HG03565 (cell line): ENCODE data around the gene CCDC28A.
"Not testable (repeated sequence)": the region's sequence is repeated elsewhere in the genome, so short reads cannot be mapped to it uniquely, and the experiment has no call there.

Experiments
- ATAC-seq: cut with Tn5 transposase; IDR thresholded peaks from one replicate; pipeline ENCODE4 v1.9.1; 2021; ENCODE audit warnings: mild to moderate bottlenecking, moderate library complexity; ENCODE audit not compliant: unreplicated experiment

Gene CCDC28A

DNA sequence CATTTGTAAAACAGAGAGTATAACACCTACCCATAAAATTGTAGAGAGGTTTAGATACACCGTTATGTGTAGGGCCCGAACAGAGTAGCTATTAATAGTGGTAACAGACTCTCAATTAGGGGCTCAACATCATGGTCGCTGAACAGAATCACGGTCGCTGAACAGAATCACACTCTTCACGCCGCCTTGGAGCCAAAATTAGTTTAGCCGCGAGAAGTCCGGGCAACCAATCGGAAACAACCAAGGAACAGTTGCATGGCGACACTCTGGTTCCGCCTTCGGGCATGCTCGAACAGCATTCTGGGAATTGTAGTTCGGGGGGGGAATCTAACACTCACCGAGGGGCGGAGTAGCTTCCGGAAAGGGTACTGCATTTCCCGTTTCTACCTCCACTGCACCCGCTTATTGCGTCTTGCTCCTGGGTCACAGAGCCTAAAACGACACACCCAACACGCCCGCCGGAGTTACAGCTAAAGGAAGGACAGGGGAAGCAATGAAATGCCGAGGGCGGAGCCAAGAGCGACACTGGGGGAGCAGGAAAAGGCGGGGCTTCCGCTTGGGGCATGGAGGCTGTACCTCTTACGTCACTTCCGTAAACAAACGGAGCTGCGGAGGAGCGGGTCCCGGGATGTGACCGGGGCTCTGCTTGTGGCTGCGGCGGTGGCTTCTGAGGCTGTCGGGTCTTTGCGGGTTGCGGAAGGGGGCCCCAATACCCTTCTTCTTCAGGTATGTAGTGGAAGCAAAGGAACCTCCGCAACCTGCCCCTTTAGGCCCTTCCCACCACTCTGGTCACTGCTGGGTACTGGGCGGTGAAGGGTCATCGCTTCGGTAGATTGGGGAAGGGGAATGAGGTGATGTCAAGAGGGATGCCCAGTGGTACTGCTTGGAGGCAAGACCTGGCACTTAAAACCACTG is at the start of gene CCDC28A:
Gene CCDC28A, plus strand, starts transcription at position 593 of the 915 bp plus-strand sequence. CDS start 2,352 bp downstream, outside the sequence.
- peak; percentile 77 for ATAC-seq

DNA sequence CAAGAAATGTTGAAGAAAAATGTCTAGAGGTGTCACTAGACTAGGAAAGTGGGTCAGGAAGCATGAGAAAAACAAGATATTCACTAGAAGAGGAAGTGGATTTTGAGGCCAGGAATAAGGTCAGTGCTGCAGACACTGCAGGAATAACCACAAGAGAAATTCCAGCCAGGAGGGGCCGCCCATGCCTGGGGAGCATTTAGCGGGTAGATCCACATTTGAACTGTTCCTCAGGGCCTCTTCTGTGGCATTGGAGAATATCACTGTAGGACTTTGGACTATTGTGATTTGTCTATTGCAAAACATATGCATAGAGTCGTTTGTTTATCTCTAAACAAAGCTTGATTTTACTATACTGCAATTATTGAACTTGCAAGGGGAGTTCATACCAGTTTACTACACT is 49.6 kb upstream of the CCDC28A start:
- no peak for ATAC-seq

DNA sequence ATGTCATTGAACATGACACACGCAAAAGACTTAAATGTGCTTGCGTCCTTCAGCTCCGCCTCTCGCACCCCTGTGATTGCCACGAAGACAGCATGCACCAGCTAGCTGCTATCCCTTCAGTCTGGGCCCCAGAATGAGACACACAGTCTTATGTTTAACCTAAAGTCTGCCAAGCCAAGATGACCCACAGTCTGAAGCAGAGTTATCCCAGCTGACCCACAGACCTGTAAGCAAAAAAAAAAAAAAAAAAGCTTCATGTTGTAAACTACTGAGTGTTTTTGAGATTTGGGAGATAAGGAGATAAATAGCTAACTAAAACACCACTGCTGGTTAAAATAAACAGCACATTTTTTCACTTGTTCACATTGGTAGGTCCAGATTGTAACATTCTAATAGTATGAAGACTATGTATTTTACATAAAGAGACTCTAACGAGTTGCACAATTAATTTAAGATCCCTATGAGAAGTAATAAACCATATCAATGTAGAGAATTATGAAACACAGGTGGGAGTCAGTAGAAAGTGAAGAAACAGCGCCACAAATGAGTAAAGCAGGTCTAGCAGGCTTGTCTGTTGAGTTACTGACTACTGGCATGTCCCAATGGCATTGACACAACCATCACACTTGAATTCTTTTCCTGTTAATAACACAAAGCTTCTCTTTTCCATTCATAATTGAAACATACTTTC is 47.4 kb upstream of the CCDC28A start:
- ATAC-seq = no peak

DNA sequence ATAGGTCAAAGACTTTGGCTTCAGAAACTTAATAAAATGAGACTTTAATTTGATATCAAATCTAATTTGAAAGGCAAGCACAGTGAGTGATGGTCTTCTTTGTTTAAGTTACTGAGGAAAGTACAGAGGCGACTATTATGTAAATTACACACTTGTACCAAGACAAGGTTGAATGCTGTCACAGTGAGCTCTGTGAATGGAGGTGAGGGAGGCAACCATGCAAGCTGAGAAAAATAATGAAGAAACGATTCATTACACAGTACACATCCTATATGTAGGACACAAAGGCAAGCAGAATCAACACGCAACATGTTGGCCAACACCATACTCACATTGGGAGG is 46.8 kb upstream of the CCDC28A start:
- no peak for ATAC-seq

DNA sequence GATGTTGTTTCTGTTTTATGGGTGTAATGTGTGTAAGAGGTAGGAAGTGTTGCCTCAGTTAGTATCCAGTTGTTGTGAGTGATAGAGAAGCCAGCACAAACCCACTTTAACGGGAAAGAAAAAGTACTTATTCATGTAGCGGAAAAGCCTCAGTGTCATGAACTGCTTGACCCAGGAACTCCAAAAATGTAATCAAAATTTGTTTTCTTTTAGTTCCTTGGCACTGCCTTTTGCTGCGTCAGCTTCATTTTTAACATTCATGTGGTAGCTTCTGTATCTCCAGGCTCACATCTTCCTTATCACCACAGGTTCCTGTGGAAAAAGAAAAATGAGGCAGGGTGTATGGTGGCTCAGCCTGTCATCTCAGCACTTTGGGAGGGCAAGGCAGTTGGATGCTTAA is 46.4 kb upstream of the CCDC28A start:
- ATAC-seq = no peak

DNA sequence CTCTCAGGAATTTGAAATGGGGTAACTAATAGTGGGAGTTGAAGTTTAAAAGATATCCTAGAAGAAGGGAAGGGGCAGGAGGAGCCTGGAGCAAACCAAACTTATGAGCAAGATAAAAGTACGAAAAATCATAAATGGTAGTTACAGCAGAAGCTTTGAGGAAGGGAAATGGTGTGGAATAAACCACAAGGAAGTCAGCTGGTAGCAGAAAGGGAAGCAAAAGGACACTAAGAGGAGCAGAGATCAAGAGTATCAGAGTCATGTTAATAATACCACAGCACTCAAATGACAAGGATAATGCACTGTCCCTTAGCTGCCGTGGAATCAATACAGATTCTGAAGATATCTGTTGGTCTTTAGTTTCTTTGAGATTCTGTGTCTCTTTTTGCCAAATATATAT is 44.9 kb upstream of the CCDC28A start:
- ATAC-seq = no peak

DNA sequence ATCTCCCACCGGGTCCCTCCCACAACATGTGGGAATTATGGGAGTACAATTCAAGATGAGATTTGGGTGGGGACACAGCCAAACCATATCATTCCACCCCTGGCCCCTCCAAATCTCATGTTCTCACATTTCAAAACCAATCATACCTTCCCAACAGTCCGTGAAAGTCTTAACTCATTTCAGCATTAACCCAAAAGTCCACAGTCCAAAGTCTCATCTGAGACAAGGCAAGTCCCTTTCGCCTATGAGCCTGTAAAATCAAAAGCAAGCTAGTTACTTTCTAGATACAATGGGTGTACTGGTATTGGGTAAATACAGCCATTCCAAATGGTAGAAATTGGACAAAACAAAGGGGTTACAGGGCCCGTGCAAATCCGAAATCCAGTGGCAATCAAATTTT is 43.5 kb upstream of the CCDC28A start:
- not testable (repeated sequence) for ATAC-seq

DNA sequence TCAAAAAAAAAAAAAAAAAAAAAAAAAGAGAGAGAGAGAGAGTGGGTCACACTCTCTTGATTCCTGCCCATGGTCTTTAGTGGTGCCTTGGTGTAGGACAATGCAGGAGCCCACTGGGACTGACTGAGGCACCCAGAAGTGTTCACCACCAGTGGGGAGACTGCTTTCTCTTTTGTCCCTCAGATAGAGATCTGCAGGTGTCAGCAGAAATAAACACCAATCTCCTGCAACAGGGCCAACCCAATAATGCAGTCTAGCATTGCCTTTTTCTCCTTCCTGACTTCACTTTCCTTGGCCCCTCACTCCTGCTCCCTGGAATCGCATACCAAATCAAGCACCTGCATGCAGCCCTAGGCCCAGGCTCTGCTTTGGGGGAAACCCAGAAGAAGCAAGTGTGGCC is 39.0 kb upstream of the CCDC28A start:
- no peak for ATAC-seq

DNA sequence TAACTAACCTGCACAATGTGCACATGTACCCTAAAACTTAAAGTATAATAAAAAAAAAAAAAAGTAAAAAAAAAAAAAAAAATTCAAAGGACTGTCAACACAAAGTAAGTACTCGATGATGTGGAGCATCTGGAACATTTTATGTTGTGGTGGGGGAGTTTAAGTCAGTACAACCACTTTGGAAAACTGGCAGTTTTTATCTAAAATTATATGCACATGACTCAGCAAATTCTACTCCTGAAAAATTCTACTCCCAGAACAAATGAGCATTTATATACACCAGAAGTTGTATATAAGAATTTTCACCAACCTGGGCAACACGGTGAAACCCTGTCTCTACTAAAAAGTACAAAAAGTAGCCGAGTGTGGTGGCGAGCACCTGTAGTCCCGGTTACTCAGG is 36.9 kb upstream of the CCDC28A start:
- ATAC-seq = no peak

DNA sequence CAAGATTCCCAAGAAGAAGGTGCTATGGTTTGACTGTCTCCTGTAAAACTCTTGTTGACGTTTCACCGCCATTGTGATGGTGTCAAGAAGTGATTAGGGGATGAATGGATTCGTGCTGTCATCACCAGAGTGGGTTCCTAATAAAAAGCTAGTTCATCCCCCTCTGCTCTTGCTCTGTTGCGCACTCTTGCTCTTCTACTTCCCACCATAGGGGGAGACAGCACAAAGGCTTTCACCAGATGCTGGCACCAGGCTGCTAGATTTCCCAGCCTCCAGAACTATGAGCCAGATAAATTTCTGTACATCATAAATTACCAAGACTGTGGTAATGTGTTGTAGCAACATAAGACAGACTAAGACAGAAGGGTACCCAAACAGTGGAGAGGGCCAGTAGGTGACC is 21.6 kb upstream of the CCDC28A start:
- no peak for ATAC-seq

DNA sequence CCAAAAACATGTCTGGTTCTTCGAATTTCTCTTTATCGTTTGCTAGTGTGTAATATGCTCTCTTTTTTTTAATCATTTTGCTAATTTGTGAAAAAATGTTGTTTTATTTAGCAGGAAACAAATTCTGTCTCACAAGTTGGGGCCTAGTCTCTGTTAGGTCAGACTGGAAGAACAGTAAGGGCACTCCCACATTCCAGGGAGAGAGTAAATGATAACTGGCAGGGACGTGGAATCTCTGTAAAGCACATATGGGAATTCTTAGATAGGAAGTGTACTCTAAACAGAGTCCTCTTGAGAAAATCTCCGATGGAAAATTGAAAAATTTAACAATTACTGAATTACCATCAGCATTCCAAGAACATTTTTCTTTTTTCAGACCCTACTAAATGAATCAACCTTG is 16.4 kb upstream of the CCDC28A start:
- no peak for ATAC-seq

DNA sequence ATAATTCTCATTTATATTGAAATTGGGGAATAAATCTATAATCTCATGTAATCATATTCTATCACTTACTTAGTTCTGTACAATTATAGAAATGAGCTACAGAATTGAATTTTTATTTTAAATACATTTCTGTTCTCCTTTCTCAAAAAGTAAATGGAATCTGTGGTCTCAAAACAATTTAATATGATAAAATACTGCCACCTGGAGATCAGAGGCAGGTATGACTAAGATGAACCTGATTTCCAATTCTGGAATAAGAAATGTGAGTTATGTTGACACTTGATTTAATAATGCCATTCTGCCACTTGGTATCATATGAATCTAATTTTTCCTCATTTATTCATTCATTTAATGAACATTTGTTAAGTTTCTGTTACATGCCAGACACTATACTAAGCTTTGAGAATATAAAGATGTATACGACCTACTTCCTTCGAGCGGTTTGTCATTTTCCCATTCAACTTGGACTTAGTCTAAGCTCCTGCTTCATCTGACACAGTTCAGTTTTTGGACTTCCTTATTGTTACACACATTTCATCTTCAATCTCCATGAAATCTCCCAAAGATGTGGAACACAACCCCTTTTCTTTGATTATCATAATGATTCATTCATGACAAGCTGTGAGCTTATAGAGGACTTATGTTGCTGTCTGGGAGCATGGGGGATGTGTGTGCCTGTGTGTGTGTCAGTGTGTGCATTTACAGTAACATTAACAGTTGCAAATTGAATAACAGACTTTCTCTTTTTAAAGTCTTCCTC is 7.5 kb upstream of the CCDC28A start:
- ATAC-seq = no peak

DNA sequence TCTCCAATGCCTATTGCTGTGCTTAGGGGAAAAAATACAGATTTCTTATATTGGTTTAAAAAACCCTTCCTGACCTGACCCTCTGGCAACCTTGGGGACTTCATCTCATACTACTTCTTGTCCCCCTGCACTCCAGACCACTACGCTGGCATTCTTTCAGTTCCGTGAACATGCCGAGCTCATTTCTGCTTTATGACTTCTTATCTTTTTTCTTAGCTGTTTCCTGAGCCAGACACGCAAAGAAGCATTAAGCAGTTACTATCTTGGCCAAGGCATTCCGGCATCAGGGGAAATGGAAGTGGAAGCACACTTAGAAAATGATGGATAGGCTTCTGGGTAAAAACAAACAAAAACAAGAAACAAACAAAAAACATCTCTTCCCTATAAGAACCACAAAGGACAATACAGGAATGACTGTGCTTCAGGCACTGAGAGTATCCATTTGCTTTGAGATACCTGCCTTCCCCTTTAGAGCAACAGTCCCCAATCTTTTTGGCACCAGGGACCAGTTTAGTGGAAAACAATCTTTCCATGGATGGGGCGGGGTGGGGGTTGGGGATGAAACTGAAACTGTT is 4.4 kb upstream of the CCDC28A start:
- ATAC-seq = no peak

DNA sequence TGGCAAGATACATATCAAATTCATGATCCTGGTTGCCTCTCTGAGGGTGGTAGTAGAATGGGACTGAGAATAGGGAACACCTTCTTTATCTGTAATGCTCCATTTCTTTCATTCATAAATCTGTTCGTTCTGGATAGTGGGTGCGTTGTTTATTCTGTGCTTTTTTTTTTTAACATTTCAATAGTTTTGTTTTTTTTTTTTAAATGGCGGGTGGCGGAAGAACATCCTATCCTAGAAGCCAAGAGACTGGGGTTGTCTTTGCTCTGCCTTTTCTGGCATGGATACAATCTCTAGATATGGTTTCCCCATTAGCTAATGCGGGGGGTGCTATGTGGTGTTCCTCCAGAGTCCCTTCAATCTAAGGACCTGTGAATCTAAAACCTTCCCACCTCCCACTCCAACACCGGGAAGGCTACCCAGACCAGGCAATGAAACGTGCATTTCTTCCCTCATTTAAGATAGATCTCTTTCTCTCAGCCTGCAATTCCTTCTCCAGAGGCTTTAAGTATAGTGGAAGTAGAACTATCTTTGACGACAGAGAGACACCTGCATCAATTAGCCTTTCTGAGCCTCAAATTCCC is 883 bp upstream of the CCDC28A start:
- no peak for ATAC-seq

DNA sequence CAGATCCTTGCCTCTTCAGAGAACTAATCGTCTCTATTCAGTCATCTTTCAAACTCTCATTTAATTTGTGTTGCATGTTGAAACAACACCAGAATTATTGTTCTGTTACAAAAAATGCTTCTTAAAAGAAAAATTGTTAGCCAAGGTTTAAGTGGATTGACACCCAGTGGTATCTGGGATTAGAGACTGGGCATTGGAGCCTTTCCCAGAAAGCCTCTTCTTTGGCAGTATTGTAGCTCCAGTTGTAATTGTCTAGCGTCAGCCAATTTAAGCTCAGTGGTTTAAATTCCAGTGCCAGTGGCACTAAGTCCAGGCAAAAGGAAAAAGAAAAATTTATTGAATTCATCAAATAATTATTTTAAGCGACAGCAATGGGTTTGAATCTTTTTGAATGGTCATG is 801 bp downstream of the CCDC28A start:
- ATAC-seq = no peak

DNA sequence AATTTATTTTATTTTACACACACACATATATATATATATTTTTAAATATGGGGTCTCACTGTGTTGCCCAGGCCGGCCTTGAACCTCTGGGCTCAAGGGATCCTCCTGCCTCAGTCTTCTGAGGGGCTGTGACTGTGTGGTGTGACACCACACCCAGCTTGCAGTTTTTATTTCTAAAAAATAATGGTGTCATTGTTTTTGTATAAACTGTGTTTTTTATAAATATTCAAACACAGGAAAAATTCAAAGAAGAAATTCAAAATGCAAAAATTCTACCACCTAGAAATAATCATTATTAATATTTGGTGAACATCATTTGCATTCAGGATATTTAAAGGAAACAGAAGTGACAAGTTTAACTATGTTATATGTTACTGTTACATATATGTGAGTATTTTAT is 3.1 kb downstream of the CCDC28A start:
- ATAC-seq = no peak

DNA sequence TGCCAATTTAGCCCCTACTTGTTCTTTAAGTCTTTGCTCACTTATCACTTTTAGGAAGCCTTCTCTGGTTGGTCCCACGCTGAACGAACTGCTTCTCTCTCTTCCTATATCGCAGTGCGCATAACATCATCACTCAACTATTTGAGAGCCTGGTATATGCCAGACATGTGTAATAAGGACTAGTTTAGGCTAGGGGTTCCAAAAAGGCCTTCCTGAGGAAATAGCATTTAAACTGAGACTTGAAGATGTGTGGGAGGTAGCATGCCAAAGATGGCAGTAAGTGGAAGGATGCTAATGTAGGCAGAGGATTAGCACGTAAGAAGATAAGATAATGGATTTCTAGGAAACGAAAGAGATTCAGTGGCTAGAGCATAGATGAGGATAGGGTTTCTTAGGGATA is 4.8 kb downstream of the CCDC28A start:
- no peak for ATAC-seq

DNA sequence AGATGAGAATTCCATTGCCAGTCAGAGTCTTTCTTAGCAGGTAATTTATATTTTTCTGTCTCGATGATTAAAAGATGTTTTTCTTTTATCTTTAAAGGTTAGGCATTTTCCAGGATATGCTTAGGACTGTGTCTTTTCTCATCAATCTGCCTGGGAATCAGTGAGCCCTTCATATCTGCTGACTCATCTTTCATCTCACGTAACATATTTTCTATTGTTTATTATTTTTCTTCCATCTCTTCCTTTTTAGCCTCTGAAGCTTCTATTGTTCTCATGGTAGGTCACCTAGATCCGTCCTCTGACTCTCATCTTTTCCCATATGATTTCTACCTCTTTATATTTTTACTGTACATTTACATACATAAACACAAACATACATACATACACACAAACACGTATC is 8.7 kb downstream of the CCDC28A start:
- no peak for ATAC-seq

DNA sequence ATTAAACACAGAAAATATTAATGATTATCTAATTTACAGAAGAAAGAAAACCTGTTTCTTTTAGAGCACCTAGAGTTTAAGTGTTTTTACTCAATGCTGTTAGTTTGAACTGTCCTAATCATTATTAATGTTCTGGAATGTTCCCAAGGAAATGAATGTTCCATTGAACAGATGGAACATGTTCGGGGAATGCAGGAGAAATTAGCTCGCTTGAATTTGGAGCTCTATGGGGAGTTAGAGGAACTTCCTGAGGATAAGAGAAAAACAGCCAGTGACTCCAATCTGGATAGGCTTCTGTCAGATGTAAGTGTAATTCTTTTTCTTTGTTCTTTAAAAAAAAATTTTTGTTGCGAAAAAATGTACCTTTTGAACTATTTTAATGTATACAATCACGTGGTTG is 11.5 kb downstream of the CCDC28A start:
- ATAC-seq = no peak

DNA sequence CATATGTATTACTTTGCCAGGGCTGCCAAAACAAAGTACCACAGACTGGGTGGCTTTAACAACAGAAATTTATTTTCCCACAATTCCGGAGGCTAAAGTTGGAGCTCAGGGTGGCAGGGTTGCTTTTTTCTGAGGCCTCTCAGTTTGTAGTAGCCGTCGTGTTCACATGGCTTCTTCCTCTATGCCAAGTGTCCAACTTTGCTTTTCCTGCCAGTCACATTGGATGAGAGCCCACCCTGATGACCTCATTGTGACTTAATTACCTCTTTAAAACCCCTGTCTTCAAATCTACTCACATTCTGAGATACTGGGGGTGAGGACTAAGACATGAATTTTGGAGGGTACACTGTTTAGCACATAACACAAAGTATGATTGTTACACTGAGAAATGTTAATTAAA is 12.4 kb downstream of the CCDC28A start:
- no peak for ATAC-seq

DNA sequence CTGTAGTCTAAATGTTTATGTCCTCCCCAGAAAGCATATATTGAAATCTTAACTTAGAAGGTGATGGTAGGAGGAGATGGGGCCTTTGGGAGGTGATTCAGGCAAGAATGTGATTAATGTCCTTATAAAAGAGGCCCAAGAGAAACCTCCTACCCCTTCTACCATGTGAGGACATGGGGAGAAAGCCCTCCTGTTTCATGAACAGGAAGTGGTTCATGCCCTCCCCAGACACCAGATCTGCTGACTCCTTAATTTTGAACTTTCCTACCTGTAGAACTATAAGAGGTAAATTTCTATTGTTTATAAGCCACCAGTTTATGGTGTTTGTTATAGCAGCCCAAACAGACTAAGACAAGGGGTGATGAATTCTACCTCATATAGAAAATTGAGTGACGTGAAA is 13.6 kb downstream of the CCDC28A start:
- ATAC-seq = no peak
